DMS 273 (cell line): ENCODE measurements around the gene SLC9A2.

Source experiments
- DNase-seq: peaks from one replicate; lab custom pipeline; 2025; ENCODE audit not compliant: unreplicated experiment; lab: John Stamatoyannopoulos, UW

SLC9A2 gene

DNA sequence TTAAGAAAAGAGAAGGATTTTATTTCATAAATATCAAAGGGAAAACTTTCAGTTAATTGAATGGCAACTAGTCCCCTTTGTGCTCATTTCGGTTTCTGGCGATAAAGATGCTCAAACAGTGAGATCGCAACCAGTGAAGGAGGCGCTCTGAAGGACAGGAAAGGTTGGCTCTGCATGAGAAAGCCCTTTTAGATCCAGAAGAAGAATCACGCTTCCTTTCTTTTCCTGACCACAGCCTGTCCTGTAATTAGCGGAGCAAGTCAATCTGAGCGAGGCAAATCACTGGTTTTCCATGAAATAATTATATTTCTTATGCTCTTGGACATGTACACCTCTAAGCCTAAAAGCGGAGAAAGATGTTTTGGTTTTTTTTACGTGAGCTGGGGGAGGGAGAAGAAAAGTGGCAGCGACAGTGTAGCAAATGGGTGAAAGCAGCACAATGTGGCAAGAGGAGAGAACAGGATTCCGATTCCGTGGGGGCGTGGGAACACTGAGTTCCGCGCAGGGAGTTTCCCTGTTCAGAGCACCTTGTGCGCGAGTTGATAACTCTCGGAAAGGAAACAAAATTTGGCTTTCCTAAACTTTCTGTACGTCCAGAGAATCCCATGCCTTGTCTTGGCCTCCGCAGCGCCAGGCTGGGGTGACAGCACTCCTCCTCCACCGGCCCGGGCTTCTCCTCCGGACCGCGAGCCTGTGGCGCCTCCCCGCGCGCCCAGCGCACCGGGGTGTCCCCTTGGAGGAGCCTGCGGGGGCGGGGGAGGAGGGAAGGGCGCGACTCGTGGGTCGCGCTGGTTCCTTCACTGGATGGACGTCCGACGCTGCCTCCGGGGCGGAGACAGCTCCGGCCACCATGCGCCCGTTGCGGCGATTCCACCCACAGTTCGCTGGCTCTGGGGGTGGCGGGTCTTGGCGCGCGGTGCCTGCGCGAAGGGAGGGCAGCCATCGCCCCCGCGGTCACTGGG is 620 bp upstream of the SLC9A2 start:
- peak; percentile 35 for DNase-seq

DNA sequence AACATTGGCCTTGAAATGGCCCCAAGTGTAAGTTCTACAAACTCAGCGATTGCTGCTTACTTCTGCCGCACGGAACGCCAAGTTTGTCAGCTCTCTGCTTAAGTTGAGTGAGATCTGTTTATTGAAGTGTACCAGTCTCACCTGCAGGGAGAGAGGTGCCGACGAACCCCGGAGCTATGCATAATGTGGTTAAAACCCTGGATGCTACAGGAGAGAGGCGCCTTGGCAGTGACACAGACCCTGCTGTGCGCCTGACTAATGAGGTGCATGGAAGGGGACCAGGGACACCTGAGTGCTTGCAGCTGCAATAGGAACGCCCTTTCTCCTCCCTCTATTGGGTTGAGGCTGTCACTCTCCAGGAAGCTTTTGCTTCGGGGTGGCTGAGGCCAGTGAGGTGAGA is 979 bp downstream of the SLC9A2 start:
- no peak for DNase-seq

DNA sequence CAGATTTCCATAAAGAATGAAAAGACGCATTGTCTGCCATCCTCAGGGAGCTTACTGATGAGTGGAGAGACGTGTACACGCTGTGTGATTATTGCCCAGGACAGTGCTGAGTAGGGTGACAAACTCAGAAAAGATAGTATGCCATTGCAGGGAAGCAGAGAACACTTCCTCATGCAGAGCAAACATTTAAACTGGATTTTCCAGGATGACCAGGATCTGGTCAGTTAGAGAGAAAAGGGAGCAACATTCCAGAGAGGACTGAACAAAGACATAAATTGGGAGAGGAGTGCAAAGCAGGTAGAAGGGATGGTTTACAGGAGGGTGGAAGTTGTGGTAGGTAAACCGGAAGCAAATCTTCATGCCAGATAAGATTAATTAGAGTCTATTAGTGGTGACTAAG is 2.3 kb downstream of the SLC9A2 start:
- DNase-seq, result no peak

DNA sequence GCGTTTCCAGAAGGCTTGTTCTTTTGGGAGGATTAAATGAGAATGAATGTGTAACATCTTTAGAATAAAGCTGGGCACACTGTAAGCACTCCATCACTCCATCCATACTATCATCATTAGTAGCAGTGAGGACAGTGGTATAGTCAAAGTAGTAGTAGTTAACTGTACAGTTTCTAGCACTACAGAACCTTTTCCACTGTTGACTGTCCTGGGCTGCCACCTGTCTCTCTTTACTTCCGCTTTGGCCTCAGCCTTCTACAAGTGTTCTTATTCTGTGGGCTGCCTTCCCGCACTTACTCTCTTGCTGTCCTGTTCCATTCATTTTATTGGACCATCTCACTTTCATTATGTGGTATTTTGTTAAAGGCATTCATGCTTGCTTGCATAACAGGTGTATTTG is 3.3 kb downstream of the SLC9A2 start:
- no peak for DNase-seq

DNA sequence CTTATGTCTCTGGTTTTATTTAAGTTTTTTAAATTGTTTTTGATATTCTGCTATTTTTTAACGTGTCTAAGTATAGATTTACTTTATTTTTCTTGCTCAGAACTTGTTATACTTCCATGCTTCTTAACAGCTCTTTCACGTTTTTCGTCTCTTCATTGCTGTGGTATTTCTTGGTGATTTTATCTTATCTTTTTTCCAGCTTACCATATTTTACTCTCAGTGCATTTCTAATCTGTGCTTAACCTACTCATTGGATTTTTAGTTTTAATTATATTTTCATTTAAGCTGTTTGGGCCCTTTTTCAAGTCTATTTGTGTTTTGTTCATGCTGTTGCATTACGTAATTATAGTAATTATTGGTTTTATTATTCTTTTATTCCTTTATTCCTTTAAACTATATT is 11.1 kb downstream of the SLC9A2 start:
- DNase-seq, result no peak

DNA sequence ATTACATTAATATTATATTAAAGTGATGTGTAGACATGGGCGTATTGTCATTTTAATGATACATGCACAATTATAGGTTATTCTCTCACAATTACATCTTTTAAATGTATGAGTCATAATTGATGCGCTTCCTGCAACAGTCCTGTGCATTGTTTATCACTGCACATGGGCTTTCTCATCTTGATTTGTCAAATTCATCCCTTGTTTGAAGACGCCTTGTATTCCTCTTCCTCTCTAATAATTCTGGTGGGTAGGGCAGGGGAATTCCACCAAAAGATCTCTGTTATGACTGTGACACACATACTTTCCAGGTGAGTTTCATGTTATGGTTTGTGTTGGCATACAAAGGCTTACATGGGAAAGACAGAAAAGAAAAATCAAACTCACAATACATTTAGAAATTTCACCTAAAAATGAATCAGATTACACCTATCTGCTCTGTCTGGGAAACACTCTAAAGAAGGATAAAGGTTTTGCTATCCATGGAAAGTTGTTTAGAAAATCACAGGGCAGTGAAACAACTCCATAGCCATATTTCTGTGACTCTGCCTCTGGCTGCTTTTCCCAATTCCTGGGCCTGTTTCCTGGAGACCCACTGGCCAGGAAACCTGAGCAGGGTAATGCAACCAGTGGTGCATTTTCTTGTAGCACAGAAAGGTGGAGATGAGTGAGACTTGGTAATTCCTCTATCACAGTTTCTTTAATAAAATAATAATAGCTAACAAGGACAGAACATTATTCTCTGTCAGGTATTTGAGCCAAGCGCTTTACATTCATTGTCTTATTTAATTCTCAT is 13.2 kb downstream of the SLC9A2 start:
- DNase-seq, result no peak

DNA sequence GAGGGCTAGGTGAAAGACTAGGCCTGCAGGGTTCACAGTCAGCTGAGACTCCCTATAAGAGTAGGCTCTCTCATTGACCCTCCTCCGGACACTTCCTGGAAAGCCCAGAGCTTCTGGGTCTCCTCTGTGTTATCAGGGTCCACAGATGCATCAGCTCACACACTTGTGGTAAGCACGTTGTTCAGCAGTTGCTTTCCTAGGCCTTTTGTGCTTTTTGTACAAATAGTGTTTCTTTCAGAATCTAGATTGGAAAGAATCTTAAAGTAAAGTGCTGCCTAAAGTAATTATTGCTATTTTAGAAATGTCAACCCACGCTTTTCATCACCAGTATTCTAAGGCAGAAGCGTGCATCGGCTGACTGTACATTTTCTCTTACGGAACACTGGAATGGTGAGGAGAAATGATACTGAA is 15.5 kb downstream of the SLC9A2 start:
- DNase-seq, result no peak

DNA sequence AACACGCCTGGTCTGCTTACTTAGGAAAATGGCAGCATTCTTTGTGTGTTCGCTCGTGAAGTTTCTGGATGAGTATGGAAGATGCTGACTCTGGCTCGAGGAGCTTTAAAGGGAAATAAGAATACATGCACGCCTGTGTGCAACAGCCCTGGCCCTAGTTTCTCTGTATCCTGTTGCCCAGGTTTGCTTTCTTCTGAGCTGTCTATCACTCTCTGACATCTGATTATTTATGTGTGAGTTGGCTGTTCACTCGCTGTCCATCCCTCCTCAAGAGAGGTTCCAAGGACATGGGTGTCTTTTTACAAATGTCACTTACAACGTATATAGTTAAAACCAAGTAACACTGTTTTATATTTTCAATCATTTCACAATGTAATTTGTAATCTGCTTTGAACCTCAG is 16.0 kb downstream of the SLC9A2 start:
- no peak for DNase-seq

DNA sequence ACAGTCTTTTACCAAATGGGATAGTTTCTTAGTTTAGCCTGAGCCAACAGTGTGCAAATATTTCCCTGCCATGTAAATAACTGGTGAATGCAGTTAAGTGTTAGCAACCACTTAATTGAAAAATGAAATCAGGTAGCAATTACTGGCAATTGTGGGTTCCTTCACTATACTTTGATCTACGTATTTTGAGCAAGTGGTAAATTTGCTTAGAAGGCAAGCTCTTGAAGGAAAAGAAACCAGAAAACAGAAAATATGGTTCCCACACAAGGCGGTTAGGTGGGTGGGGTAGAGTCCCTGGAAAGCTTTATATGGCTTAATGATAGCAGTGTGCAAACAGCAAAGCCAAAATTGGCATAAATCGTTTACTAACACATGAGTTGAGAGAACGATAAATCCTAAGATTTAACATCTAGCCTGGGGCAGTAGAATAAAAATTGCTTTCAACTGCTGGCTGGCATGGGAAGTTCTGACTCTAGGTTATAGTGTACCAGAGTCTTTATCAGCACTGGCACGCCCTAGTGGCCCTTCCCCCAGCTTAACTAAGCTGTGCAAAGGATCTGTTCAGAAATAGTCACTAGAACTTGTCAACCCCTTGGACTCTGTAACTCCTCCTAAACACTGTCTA is 17.0 kb downstream of the SLC9A2 start:
- no peak for DNase-seq

DNA sequence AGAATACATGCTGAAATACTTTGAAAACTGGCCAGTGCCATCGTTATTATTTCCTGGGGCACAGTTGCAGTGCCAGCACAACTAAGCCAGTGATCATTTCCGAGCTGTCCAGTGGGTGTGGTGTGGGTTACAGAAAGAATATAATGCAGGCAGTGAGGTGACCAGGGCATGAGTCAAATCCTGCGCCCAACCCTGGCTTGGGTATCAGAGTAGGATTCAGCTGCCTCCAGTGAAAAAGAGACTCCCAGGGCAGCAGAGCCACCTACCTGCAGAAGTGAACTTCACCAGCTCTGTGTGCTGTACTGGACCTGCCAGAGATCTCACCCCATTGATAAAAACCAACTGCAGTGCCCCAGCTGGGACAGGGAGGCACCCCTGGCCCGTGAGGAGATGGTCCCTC is 18.0 kb downstream of the SLC9A2 start:
- DNase-seq, result no peak

DNA sequence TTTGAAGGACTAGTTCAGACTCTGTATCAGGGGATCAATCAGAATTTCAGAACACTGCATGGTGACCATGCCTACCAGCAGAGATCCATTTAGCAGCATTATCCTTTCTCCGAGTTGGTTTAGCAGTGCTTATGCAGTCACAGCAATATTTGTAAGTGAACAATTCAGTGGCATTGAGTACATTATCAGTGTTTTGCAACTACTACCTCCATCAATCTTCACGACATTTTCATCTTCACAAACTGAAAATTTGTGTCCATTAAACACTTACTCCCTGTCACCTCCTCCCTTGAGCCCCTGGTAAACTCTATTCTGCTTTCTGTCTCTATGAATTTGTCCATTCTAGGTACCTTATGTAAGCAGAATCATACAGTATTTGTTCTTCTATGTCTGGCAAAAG is 20.1 kb downstream of the SLC9A2 start:
- DNase-seq, result no peak

DNA sequence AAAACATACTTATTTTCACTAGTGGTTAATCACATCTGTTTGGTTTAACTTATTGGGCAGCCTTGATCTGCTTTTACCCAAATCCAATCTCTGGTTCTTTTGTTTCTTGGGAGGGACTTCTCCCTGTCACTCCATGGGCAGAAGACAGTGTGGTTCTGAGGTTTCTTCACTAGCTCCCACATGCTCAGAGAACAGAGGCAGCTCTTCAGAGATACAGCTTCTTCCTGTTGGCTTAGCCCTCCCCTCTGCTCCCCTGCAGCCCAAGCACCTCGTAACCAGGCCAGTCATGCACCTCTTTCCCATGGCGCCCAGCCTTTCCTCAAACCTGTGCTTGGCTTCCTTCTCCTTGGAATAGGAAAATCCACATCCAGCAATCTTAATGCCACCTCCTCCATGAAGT is 32.8 kb downstream of the SLC9A2 start:
- DNase-seq, result no peak

DNA sequence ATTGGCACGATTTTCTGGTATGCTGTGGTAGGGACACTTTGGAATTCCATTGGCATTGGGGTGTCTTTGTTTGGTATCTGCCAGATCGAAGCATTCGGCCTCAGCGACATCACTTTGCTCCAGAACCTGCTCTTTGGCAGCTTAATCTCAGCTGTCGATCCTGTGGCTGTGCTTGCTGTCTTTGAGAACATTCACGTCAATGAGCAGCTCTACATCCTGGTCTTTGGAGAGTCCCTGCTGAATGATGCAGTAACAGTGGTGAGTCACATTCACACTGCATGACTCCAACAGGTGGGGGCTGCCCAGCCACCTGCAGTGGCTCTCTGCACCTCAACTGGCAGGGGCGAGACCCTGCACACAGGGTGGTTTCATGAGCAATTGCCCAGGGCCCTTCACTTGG is 38.4 kb downstream of the SLC9A2 start:
- DNase-seq, result no peak

DNA sequence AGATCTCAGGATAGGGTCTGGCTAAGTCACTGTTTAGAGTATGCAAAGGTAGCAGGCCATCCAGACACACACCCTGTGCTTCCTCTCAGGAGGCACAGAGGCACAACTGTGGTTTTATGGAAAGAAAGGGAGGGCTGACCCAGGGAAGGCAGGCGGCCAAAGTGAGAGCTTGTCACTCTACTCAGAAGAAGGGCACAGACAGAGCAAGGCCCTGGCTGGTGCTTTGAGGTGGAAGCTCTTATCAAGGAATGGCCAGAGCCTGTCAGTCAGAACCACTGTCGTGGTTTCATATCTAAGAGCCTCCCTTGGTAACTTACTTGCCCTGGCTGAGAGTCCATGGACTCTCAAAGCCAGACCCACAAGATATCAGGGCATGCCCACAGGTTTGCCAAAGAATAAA is 40.7 kb downstream of the SLC9A2 start:
- no peak for DNase-seq

DNA sequence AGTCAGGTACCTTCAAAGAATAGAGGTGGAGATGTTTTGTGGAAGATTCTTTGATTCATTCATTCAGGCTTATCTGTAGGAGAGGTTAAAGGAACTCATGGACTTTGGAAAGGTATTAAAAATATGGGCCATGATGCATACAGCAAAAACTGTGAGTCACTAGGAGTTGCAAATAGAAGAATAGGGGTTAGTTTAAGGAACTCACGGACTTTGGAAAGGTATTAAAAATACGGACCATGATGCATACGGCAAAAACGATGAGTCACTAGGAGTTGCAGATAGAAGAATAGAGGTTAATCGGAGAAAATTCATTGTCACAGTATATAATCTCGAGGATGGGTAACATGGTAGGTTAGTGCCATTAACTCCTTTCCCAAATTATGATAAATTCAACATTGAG is 41.2 kb downstream of the SLC9A2 start:
- no peak for DNase-seq

DNA sequence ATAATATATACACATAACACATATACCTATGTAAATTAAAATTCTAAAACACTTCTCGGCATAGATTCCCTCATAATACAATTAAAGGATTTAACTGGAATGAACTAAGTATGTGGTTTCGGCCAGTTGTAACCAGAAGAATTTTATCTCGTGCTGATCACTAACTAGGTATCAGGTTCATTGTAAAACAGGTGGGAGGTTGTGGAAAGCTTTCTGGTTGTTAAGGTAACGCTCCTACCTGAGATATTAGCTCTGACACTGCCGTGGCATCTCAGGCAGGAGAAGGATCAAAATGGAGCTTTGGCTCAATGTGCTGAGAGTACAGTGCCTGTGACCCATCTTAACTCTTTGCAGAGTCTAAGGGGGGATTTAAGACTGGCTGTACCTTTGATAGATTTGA is 42.5 kb downstream of the SLC9A2 start:
- DNase-seq, result no peak

DNA sequence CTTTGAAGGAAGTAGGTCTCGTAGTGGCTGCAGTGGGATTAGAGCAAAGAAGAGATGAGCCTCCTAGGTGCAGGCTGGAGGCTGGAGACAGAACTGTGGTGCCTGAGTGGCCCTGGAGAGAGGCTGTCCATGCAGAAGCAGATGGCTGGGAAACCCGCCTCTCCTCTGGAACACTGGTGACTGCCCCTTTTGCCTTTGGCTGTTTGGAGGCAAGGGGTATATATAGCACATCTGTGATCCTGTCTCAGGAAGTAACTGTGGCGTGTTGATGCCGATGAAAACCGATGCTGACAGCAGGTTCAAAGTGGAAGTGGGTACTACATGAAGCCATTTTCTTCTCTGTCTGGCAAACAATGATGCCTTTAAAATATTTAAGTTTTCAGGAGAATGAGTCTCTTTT is 43.5 kb downstream of the SLC9A2 start:
- peak; percentile 4 for DNase-seq

DNA sequence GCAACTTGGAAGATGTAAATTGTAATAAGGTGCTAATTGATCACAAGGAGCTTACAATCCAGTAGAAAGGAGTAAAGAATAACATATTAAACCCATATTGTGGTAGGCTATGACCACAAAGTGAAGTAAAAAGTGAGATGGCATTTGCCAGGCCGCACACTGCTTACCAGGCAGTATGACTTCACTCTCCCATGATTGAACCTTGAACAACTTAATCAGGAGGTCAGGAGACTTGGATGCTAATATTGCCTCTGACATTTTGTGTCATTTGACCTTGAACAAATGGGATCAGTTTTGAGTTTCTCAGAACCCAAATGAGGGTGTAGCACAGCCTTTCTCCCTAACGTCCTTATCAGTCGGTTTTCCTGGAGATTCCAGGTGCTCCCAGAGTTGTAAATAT is 44.0 kb downstream of the SLC9A2 start:
- DNase-seq, result no peak

DNA sequence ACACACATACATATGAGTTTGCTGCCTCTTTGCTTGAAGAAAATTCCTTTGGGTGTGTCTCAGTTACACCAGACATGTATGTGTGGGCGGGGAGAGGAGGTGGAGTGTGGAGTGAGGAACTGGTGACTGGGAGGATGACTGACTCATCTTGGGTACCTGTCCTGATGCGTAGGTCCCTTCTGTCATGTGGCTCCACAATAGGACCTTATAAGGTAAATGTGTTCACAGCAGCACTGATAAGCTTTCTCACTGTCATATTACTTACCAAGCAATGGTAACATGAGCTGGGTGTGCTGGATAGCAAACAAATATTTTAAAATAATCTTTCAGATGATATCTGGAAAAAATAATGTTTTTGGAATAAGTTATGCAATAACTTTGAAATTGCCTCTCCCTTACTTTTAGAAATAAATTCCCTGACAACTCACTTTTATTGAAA is 45.1 kb downstream of the SLC9A2 start:
- DNase-seq, result peak; percentile 6

DNA sequence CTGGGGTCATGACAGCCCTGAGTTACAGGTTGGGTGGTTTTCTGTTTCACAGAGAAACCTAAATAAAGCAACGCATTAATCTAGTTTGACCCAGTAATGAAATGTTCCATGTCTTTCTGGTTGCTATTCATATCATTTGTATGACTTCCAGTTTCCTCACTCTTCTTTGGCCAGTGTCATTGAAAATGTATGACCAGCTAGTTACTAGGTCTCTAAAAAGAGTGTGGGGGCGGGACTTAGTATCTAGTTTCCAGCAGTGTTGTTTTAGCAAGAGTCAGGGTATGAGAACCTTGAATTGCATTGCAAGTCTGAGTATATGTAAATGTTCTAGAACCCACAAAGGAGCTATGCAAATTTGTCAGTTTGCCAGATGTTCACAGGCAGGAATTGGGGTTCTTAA is 47.7 kb downstream of the SLC9A2 start:
- DNase-seq, result no peak

DNA sequence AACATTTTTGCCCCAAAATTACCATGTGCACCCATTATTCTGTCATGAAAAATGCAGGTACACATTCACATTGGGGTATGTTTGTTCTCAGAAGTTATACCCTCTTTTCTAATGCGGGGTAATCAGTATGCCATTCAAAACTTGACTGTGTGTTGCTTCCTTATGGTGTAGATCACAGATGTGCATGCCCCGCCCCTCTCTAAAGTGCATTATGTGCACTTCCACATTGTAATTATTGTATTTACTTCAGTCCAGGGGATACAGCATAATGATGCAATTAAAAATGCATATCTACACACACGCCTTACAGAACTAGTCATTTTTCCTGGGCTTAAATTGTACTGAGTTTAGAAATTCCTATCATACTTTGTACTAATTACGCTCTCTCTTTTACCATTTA is 48.8 kb downstream of the SLC9A2 start:
- DNase-seq, result no peak

DNA sequence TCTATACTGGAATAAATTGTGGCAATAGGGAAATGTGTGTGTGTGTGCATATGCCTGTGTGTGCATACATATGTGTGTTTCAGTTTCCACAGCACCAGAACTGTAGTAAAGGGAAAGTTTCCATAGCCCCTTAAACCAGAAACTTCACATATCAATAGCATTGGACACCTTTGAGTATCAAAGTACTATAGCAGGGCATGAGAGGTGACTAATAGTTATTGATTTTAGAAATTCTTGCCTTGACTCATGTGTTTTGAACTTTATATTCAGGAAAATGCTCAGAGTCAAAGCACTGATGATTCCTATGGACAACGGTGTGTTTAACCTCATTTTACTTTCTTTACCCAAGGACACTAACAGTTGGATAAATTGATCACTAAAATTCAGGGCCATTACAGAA is 50.0 kb downstream of the SLC9A2 start:
- DNase-seq, result no peak
